ENCODE data around the gene PHC3.

The PHC3 gene

GRCh38 chr3:170145278-170145677, 36.3 kb downstream of the PHC3 start:
- WGBS: 100% methylated on average over 4 of the region's 4 CpGs
- peaks cover 9 to 75% of the 10 kb centered on the region in 2 experiments for H3K36me3 ChIP-seq (ENCODE audit: control insufficient read depth in 1 of 2, insufficient read depth in 2 of 2, low read depth in 1 of 2, low read length in 2 of 2)
- H3K14ac ChIP-seq (ENCODE audit: low read length in 2 of 2): no peak overlapping the region
- no peak overlapping the region for H2BK120ac ChIP-seq (ENCODE audit: low read depth, low read length)
- no peaks in the 10 kb centered on the region for H3K9me3 ChIP-seq (ENCODE audit: control insufficient read depth, low read length)
- H2AK5ac ChIP-seq (ENCODE audit: low read length, severe bottlenecking): no peak overlapping the region
- no peak overlapping the region for H2BK15ac ChIP-seq (ENCODE audit: low read depth, poor library complexity, severe bottlenecking)
- no peak overlapping the region for H3K4ac ChIP-seq (ENCODE audit: low read depth in 1 of 2, low read length in 2 of 2)
- no peak overlapping the region for H2AFZ ChIP-seq (ENCODE audit: low read depth, low read length)
- no peak overlapping the region for H4K8ac ChIP-seq (ENCODE audit: low read length)
- no peak overlapping the region for H2BK5ac ChIP-seq (ENCODE audit: low read depth, low read length, poor library complexity, severe bottlenecking)
- no peaks in the 10 kb centered on the region for H3K27me3 ChIP-seq (ENCODE audit: control insufficient read depth in 1 of 2, insufficient read depth in 1 of 2, low read length in 2 of 2)
- no peak for DNase-seq
- H3K4me3 ChIP-seq (ENCODE audit: insufficient read depth in 1 of 2, low read depth in 1 of 2, low read length in 2 of 2): no peak overlapping the region
- no peak overlapping the region for H3K18ac ChIP-seq (ENCODE audit: low read depth in 1 of 2, low read length in 2 of 2)
- H3K4me2 ChIP-seq (ENCODE audit: low read length, poor library complexity, severe bottlenecking): no peak overlapping the region
- H3K9ac ChIP-seq (ENCODE audit: low read length): no peak overlapping the region
- H3K4me1 ChIP-seq (ENCODE audit: control insufficient read depth, insufficient read depth, low read depth, low read length): peaks cover 3% of the 10 kb centered on the region
- H4K91ac ChIP-seq (ENCODE audit: low read length): no peak overlapping the region
- H2BK12ac ChIP-seq (ENCODE audit: low read length in 2 of 2): no peak overlapping the region
- H3K27ac ChIP-seq (ENCODE audit: low read length, poor library complexity, severe bottlenecking): no peak overlapping the region
- H3K23ac ChIP-seq (ENCODE audit: low read length in 2 of 2): no peak overlapping the region
- H3K79me1 ChIP-seq (replicated peaks; ENCODE audit: low read length, poor library complexity, severe bottlenecking): peaks cover 18% of the 10 kb centered on the region

DNA sequence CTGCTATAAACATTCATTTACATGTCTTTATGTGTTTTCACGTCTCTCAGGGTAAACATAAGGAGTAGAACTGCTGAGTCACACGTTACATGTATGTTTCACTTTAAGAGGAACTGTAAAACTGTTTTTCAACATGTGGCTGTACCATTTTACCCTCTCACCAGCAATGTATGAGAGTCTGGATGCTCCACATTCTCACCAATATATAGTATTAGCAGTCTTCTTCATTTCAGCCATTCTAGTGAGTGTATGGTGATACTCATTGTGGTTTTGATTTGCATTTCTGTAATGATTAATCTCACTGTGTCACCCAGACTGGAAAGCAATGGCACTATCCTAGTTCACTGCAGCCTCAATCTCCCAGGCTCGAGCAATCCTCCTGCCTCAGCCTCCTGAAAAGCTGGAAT, 37.1 kb downstream of the PHC3 start:
- Histone ChIP-seq H3K4me2 (ENCODE audit: low read length, poor library complexity, severe bottlenecking) (no peak overlapping the region), H3K27me3 (ENCODE audit: control insufficient read depth in 1 of 2, insufficient read depth in 1 of 2, low read length in 2 of 2) (no peaks in the 10 kb centered on the region), H2BK5ac (ENCODE audit: low read depth, low read length, poor library complexity, severe bottlenecking) (no peak overlapping the region), H2AK5ac (ENCODE audit: low read length, severe bottlenecking) (no peak overlapping the region), H2AFZ (ENCODE audit: low read depth, low read length) (no peak overlapping the region), H3K23ac (ENCODE audit: low read length in 2 of 2) (no peak overlapping the region), H3K18ac (ENCODE audit: low read depth in 1 of 2, low read length in 2 of 2) (no peak overlapping the region), H3K14ac (ENCODE audit: low read length in 2 of 2) (no peak overlapping the region), H3K4me3 (ENCODE audit: insufficient read depth in 1 of 2, low read depth in 1 of 2, low read length in 2 of 2) (no peak overlapping the region), H3K79me1 (replicated peaks; ENCODE audit: low read length, poor library complexity, severe bottlenecking) (peaks cover 18% of the 10 kb centered on the region), H3K4ac (ENCODE audit: low read depth in 1 of 2, low read length in 2 of 2) (no peak overlapping the region), H3K9ac (ENCODE audit: low read length) (no peak overlapping the region), H2BK120ac (ENCODE audit: low read depth, low read length) (no peak overlapping the region), H4K8ac (ENCODE audit: low read length) (no peak overlapping the region), H3K4me1 (ENCODE audit: control insufficient read depth, insufficient read depth, low read depth, low read length) (peaks cover 3% of the 10 kb centered on the region), H2BK12ac (ENCODE audit: low read length in 2 of 2) (no peak overlapping the region), H3K27ac (ENCODE audit: low read length, poor library complexity, severe bottlenecking) (no peak overlapping the region), H2BK15ac (ENCODE audit: low read depth, poor library complexity, severe bottlenecking) (no peak overlapping the region), H4K91ac (ENCODE audit: low read length) (no peak overlapping the region), H3K9me3 (ENCODE audit: control insufficient read depth, low read length) (no peaks in the 10 kb centered on the region), H3K36me3 (ENCODE audit: control insufficient read depth in 1 of 2, insufficient read depth in 2 of 2, low read depth in 1 of 2, low read length in 2 of 2) (peaks cover 9 to 68% of the 10 kb centered on the region in 2 experiments)
- WGBS: 92% methylated on average over 3 of the region's 3 CpGs
- peak; percentile 26 for DNase-seq

- no peak overlapping the region for H2AFZ ChIP-seq (ENCODE audit: low read depth, low read length)
Observed at GRCh38 chr3:170142373-170142772, 39.2 kb downstream of the PHC3 start.

DNA sequence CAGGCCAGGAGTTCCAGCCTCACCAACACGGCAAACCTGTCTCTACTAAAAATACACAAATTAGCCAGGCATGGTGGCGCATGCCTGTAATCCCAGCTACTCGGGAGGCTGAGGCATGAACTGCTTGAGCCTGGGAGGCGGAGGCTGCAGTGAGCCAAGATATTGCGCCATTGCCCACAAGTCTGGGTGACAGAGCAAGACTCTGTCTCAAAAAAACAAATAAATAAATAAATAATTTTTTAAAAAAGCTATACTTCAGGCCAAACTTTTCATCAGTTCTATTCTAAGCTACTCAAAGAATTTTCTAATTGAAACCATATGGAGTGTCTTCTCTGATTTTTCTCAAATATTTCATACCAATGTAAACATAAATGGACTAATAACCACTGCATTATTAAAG, 43.5 kb downstream of the PHC3 start:
- no peak overlapping the region for H2AFZ ChIP-seq (ENCODE audit: low read depth, low read length)
- peaks cover 18 to 62% of the 10 kb centered on the region in 2 experiments for H3K36me3 ChIP-seq (ENCODE audit: control insufficient read depth in 1 of 2, insufficient read depth in 2 of 2, low read depth in 1 of 2, low read length in 2 of 2)
- no peak overlapping the region for H2BK12ac ChIP-seq (ENCODE audit: low read length in 2 of 2)
- no peak overlapping the region for H4K91ac ChIP-seq (ENCODE audit: low read length)
- no peak overlapping the region for H3K23ac ChIP-seq (ENCODE audit: low read length in 2 of 2)
- no peak overlapping the region for H3K27ac ChIP-seq (ENCODE audit: low read length, poor library complexity, severe bottlenecking)
- H3K9me3 ChIP-seq (ENCODE audit: control insufficient read depth, low read length): no peaks in the 10 kb centered on the region
- no peak overlapping the region for H3K14ac ChIP-seq (ENCODE audit: low read length in 2 of 2)
- peaks cover 27% of the 10 kb centered on the region for H3K79me1 ChIP-seq (replicated peaks; ENCODE audit: low read length, poor library complexity, severe bottlenecking)
- no peak overlapping the region for H3K4me2 ChIP-seq (ENCODE audit: low read length, poor library complexity, severe bottlenecking)
- 100% methylated on average over 4 of the region's 5 CpGs for WGBS
- no peak overlapping the region for H4K8ac ChIP-seq (ENCODE audit: low read length)
- H3K4ac ChIP-seq (ENCODE audit: low read depth in 1 of 2, low read length in 2 of 2): no peak overlapping the region
- no peak overlapping the region for H2BK120ac ChIP-seq (ENCODE audit: low read depth, low read length)
- H2AK5ac ChIP-seq (ENCODE audit: low read length, severe bottlenecking): no peak overlapping the region
- DNase-seq: no peak
- H3K4me3 ChIP-seq (ENCODE audit: insufficient read depth in 1 of 2, low read depth in 1 of 2, low read length in 2 of 2): no peak overlapping the region
- H3K18ac ChIP-seq (ENCODE audit: low read depth in 1 of 2, low read length in 2 of 2): no peak overlapping the region
- no peak overlapping the region for H2BK5ac ChIP-seq (ENCODE audit: low read depth, low read length, poor library complexity, severe bottlenecking)
- no peak overlapping the region for H2BK15ac ChIP-seq (ENCODE audit: low read depth, poor library complexity, severe bottlenecking)
- H3K4me1 ChIP-seq (ENCODE audit: control insufficient read depth, insufficient read depth, low read depth, low read length): peaks cover 2% of the 10 kb centered on the region
- no peak overlapping the region for H3K9ac ChIP-seq (ENCODE audit: low read length)
- no peaks in the 10 kb centered on the region for H3K27me3 ChIP-seq (ENCODE audit: control insufficient read depth in 1 of 2, insufficient read depth in 1 of 2, low read length in 2 of 2)

More at GRCh38 chr3:170142373-170142772, 39.2 kb downstream of the PHC3 start:
- no peak overlapping the region for H2BK12ac ChIP-seq (ENCODE audit: low read length in 2 of 2)
- H3K23ac ChIP-seq (ENCODE audit: low read length in 2 of 2): no peak overlapping the region
- H4K91ac ChIP-seq (ENCODE audit: low read length): no peak overlapping the region
- H3K4me3 ChIP-seq (ENCODE audit: insufficient read depth in 1 of 2, low read depth in 1 of 2, low read length in 2 of 2): no peak overlapping the region
- H3K18ac ChIP-seq (ENCODE audit: low read depth in 1 of 2, low read length in 2 of 2): no peak overlapping the region
- DNase-seq: no peak
- H2AK5ac ChIP-seq (ENCODE audit: low read length, severe bottlenecking): no peak overlapping the region
- no peak overlapping the region for H4K8ac ChIP-seq (ENCODE audit: low read length)
- WGBS: no CpG with 5 or more reads among the region's 2 CpGs
- no peaks in the 10 kb centered on the region for H3K9me3 ChIP-seq (ENCODE audit: control insufficient read depth, low read length)
- H3K79me1 ChIP-seq (replicated peaks; ENCODE audit: low read length, poor library complexity, severe bottlenecking): peaks cover 19% of the 10 kb centered on the region
- H3K9ac ChIP-seq (ENCODE audit: low read length): no peak overlapping the region
- no peak overlapping the region for H2BK15ac ChIP-seq (ENCODE audit: low read depth, poor library complexity, severe bottlenecking)
- H3K4me2 ChIP-seq (ENCODE audit: low read length, poor library complexity, severe bottlenecking): no peak overlapping the region
- H3K4ac ChIP-seq (ENCODE audit: low read depth in 1 of 2, low read length in 2 of 2): no peak overlapping the region
- H3K27me3 ChIP-seq (ENCODE audit: control insufficient read depth in 1 of 2, insufficient read depth in 1 of 2, low read length in 2 of 2): no peaks in the 10 kb centered on the region
- peaks cover 12 to 51% of the 10 kb centered on the region in 2 experiments for H3K36me3 ChIP-seq (ENCODE audit: control insufficient read depth in 1 of 2, insufficient read depth in 2 of 2, low read depth in 1 of 2, low read length in 2 of 2)
- H3K14ac ChIP-seq (ENCODE audit: low read length in 2 of 2): no peak overlapping the region
- H2BK5ac ChIP-seq (ENCODE audit: low read depth, low read length, poor library complexity, severe bottlenecking): no peak overlapping the region
- no peak overlapping the region for H3K27ac ChIP-seq (ENCODE audit: low read length, poor library complexity, severe bottlenecking)
- H3K4me1 ChIP-seq (ENCODE audit: control insufficient read depth, insufficient read depth, low read depth, low read length): peaks cover 3% of the 10 kb centered on the region
- H2BK120ac ChIP-seq (ENCODE audit: low read depth, low read length): no peak overlapping the region
